ENCODE results near the gene POU2F1. TPM values are rescaled to one million over a fixed set of nuclear protein-coding genes. Genes with fewer than 3 reads are reported as not detected.

POU2F1 gene
- polyA plus RNA-seq, 1 donor from 2014 or later = 10.9 TPM

DNA sequence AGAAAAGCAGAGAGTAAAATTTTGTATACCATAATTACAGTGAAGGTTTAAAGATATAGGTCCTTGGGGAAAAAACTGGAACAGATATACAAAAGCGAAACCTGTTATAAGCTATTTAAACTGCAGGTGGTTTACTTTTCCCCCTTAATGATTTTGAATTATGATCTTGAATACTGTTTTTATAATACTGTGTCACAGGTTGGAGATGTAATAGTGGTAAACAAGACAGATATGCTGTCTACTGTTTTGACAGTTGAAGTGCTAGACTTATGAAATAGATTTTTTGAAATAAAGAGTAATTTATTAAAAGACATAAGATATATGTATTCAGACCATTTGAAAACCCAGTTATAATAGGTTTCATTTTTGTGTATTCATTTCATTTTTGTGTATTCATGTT lies 168.3 kb downstream of the POU2F1 start:
- H3K9me2 ChIP-seq (ENCODE audit: insufficient read depth, low read length) = no peaks in the 10 kb centered on the region
- H3K4me2 ChIP-seq (ENCODE audit: low read length) = no peak overlapping the region
- no peaks in the 10 kb centered on the region for H3K79me2 ChIP-seq (replicated peaks; ENCODE audit: insufficient read depth, low read length)
- no peak overlapping the region for H3K27ac ChIP-seq (ENCODE audit: low read length)
- H3K9me3 ChIP-seq (ENCODE audit: low read length) = no peaks in the 10 kb centered on the region
- H3K9ac ChIP-seq (ENCODE audit: low read length) = no peak overlapping the region
- H3K4me3 ChIP-seq (ENCODE audit: low read length) = no peak overlapping the region
- no peaks in the 10 kb centered on the region for H3K27me3 ChIP-seq (ENCODE audit: insufficient read depth, low read depth, low read length)
- H2AFZ ChIP-seq (ENCODE audit: low read depth, low read length) = no peak overlapping the region
- peaks cover 20% of the 10 kb centered on the region for H3K36me3 ChIP-seq (ENCODE audit: insufficient read depth, low read length)
- no peaks in the 10 kb centered on the region for H3F3A ChIP-seq (ENCODE audit: insufficient read depth, low read length, poor library complexity, severe bottlenecking)
- H4K20me1 ChIP-seq (ENCODE audit: insufficient read depth) = no peaks in the 10 kb centered on the region
- TF ChIP-seq, protein P1, sequence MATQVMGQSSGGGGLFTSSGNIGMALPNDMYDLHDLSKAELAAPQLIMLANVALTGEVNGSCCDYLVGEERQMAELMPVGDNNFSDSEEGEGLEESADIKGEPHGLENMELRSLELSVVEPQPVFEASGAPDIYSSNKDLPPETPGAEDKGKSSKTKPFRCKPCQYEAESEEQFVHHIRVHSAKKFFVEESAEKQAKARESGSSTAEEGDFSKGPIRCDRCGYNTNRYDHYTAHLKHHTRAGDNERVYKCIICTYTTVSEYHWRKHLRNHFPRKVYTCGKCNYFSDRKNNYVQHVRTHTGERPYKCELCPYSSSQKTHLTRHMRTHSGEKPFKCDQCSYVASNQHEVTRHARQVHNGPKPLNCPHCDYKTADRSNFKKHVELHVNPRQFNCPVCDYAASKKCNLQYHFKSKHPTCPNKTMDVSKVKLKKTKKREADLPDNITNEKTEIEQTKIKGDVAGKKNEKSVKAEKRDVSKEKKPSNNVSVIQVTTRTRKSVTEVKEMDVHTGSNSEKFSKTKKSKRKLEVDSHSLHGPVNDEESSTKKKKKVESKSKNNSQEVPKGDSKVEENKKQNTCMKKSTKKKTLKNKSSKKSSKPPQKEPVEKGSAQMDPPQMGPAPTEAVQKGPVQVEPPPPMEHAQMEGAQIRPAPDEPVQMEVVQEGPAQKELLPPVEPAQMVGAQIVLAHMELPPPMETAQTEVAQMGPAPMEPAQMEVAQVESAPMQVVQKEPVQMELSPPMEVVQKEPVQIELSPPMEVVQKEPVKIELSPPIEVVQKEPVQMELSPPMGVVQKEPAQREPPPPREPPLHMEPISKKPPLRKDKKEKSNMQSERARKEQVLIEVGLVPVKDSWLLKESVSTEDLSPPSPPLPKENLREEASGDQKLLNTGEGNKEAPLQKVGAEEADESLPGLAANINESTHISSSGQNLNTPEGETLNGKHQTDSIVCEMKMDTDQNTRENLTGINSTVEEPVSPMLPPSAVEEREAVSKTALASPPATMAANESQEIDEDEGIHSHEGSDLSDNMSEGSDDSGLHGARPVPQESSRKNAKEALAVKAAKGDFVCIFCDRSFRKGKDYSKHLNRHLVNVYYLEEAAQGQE (IDR thresholded peaks at IDR 0.05; ENCODE audit: borderline replicate concordance) = no peak
- TF ChIP-seq EZH2 (IDR thresholded peaks at IDR 0.05; ENCODE audit: borderline replicate concordance, insufficient read depth, low read length, poor library complexity, severe bottlenecking) = no peak
- TF ChIP-seq, protein P2, sequence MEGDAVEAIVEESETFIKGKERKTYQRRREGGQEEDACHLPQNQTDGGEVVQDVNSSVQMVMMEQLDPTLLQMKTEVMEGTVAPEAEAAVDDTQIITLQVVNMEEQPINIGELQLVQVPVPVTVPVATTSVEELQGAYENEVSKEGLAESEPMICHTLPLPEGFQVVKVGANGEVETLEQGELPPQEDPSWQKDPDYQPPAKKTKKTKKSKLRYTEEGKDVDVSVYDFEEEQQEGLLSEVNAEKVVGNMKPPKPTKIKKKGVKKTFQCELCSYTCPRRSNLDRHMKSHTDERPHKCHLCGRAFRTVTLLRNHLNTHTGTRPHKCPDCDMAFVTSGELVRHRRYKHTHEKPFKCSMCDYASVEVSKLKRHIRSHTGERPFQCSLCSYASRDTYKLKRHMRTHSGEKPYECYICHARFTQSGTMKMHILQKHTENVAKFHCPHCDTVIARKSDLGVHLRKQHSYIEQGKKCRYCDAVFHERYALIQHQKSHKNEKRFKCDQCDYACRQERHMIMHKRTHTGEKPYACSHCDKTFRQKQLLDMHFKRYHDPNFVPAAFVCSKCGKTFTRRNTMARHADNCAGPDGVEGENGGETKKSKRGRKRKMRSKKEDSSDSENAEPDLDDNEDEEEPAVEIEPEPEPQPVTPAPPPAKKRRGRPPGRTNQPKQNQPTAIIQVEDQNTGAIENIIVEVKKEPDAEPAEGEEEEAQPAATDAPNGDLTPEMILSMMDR (IDR thresholded peaks at IDR 0.05; ENCODE audit: poor library complexity, severe bottlenecking) = no peak
- TF ChIP-seq SMC3 (conservative IDR thresholded peaks at IDR 0.05; ENCODE audit: poor library complexity) = no peak
- no peak for TF ChIP-seq MXI1 (conservative IDR thresholded peaks at IDR 0.05; ENCODE audit: poor library complexity, severe bottlenecking)
- no peak for TF ChIP-seq RAD21 (conservative IDR thresholded peaks at IDR 0.05)
- no peak for TF ChIP-seq POLR2AphosphoS5 (IDR thresholded peaks at IDR 0.05)
- TF ChIP-seq TAF1 (IDR thresholded peaks at IDR 0.05; ENCODE audit: low read depth) = no peak
- no peak for TF ChIP-seq EP300 (conservative IDR thresholded peaks at IDR 0.05; ENCODE audit: poor library complexity, severe bottlenecking)

DNA sequence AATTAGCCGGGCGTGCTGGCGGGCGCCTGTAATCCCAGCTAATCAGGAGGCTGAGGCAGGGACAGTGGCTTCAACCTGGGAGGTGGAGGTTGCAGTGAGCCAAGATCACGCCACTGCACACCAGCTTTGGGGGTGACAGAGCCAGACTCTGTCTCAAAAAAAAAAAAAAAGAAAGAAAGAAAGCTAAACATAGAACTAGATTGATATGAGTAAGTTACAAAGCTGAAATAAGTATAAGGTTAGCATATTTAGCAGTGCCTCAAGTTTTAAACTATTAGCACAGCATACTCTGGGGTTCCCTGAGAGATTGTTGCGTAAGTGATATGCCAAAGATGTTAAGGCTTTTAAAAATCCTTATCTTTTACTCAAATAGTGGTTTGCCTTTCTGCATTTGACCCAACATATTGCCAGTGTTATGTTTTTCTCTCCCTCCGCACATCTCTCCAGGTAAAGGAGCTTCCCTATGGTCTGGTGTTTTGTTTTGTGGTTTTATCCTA lies 171.6 kb downstream of the POU2F1 start:
- no peak overlapping the region for H3K27ac ChIP-seq (ENCODE audit: low read length)
- H4K20me1 ChIP-seq (ENCODE audit: insufficient read depth) = no peaks in the 10 kb centered on the region

More for the DNA sequence above, 171.6 kb downstream of the POU2F1 start:
- no peaks in the 10 kb centered on the region for H3K9me3 ChIP-seq (ENCODE audit: low read length)
- H3F3A ChIP-seq (ENCODE audit: insufficient read depth, low read length, poor library complexity, severe bottlenecking) = no peaks in the 10 kb centered on the region
- H3K36me3 ChIP-seq (ENCODE audit: insufficient read depth, low read length) = peaks cover 22% of the 10 kb centered on the region
- H3K4me3 ChIP-seq (ENCODE audit: low read length) = no peak overlapping the region
- H3K9ac ChIP-seq (ENCODE audit: low read length) = no peak overlapping the region
- no peaks in the 10 kb centered on the region for H3K79me2 ChIP-seq (replicated peaks; ENCODE audit: insufficient read depth, low read length)
- no peak overlapping the region for H2AFZ ChIP-seq (ENCODE audit: low read depth, low read length)
- no peaks in the 10 kb centered on the region for H3K9me2 ChIP-seq (ENCODE audit: insufficient read depth, low read length)
- H3K27me3 ChIP-seq (ENCODE audit: insufficient read depth, low read depth, low read length) = no peaks in the 10 kb centered on the region
- H3K4me2 ChIP-seq (ENCODE audit: low read length) = no peak overlapping the region
- no peak for TF ChIP-seq EZH2 (IDR thresholded peaks at IDR 0.05; ENCODE audit: borderline replicate concordance, insufficient read depth, low read length, poor library complexity, severe bottlenecking)
